Measurements from ENCODE around the gene LAIR2.
"Not testable (repeated sequence)": the region's sequence is repeated elsewhere in the genome, so short reads cannot be mapped to it uniquely, and the experiment has no call there.

The LAIR2 gene

GRCh38 chr19:54492568-54492967, 10.1 kb upstream of the LAIR2 start:
- in situ Hi-C loops (cut with HindIII; ENCODE audit: low sequenced_read_pairs), result no loop called here
- no peak overlapping the region for H3K4me3 ChIP-seq (ENCODE audit: low read depth, low read length)
- DNase-seq (ENCODE audit: low read depth), result no peak
- TF ChIP-seq CTCF (IDR thresholded peaks at IDR 0.05; ENCODE audit: low read depth, low read length, missing control alignments), result no peak

- DNase-seq (ENCODE audit: low read depth); H3K4me3 ChIP-seq (ENCODE audit: low read depth, low read length); in situ Hi-C loops (cut with HindIII; ENCODE audit: low sequenced_read_pairs): not testable (repeated sequence)
Measured at GRCh38 chr19:54493056-54493455, 9.6 kb upstream of the LAIR2 start.

- in situ Hi-C loops (cut with HindIII; ENCODE audit: low sequenced_read_pairs), result no loop called here
Measured at GRCh38 chr19:54493967-54494585, 8.6 kb upstream of the LAIR2 start.

GRCh38 chr19:54495284-54495683, 7.3 kb upstream of the LAIR2 start:
- in situ Hi-C loops (cut with HindIII; ENCODE audit: low sequenced_read_pairs); H3K4me3 ChIP-seq (ENCODE audit: low read depth, low read length); DNase-seq (ENCODE audit: low read depth): not testable (repeated sequence)

More at GRCh38 chr19:54493967-54494585, 8.6 kb upstream of the LAIR2 start:
- DNase-seq (ENCODE audit: low read depth), result no peak
- no peak overlapping the region for H3K4me3 ChIP-seq (ENCODE audit: low read depth, low read length)
- TF ChIP-seq CTCF (IDR thresholded peaks at IDR 0.05; ENCODE audit: low read depth, low read length, missing control alignments), result no peak

- DNase-seq (ENCODE audit: low read depth); H3K4me3 ChIP-seq (ENCODE audit: low read depth, low read length); in situ Hi-C loops (cut with HindIII; ENCODE audit: low sequenced_read_pairs): not testable (repeated sequence)
Measured at GRCh38 chr19:54497747-54498450, 4.7 kb upstream of the LAIR2 start.

GRCh38 chr19:54498451-54498772, 4.2 kb upstream of the LAIR2 start:
- DNase-seq (ENCODE audit: low read depth); H3K4me3 ChIP-seq (ENCODE audit: low read depth, low read length); in situ Hi-C loops (cut with HindIII; ENCODE audit: low sequenced_read_pairs): not testable (repeated sequence)

GRCh38 chr19:54505542-54505941, 2.9 kb downstream of the LAIR2 start:
- in situ Hi-C loops (cut with HindIII; ENCODE audit: low sequenced_read_pairs); H3K4me3 ChIP-seq (ENCODE audit: low read depth, low read length); DNase-seq (ENCODE audit: low read depth): not testable (repeated sequence)

- no peak for TF ChIP-seq CTCF (IDR thresholded peaks at IDR 0.05; ENCODE audit: low read depth, low read length, missing control alignments)
- H3K4me3 ChIP-seq (ENCODE audit: low read depth, low read length), result no peak overlapping the region
- DNase-seq (ENCODE audit: low read depth), result no peak
- in situ Hi-C loops (cut with HindIII; ENCODE audit: low sequenced_read_pairs), result no loop called here
Measured at GRCh38 chr19:54506079-54506478, 3.4 kb downstream of the LAIR2 start.

- H3K4me3 ChIP-seq (ENCODE audit: low read depth, low read length); DNase-seq (ENCODE audit: low read depth); in situ Hi-C loops (cut with HindIII; ENCODE audit: low sequenced_read_pairs): not testable (repeated sequence)
Measured at GRCh38 chr19:54507038-54507717, 4.5 kb downstream of the LAIR2 start.
